ENCODE measurements around the gene NABP2. TPM values are rescaled to one million over a fixed set of nuclear protein-coding genes. Genes with fewer than 3 reads are reported as not detected.
A peak's percentile ranks its signal among the peaks of the same experiment; 100 is the strongest.

Gene NABP2
- total RNA-seq, 1 donor = 26.8 TPM

GRCh38 chr12:56222531-56222895 is 1.6 kb upstream of the NABP2 start:
- H3K4me1 ChIP-seq (ENCODE audit: insufficient read depth, low read length) = peaks cover 32% of the 10 kb centered on the region
- DNase-seq (ENCODE audit: insufficient read length, low spot score, missing footprints) = peak; percentile 58
- peaks cover 3% of the 10 kb centered on the region for H4K20me1 ChIP-seq (ENCODE audit: insufficient read depth, low read length)
- H3K4me2 ChIP-seq (ENCODE audit: insufficient read depth, low read length) = peak overlapping the region; percentile 100
- no peaks in the 10 kb centered on the region for H3K9me3 ChIP-seq (ENCODE audit: low read depth, low read length)
- peaks cover 6% of the 10 kb centered on the region for H3K36me3 ChIP-seq (ENCODE audit: insufficient read depth, low read length)
- H3K27me3 ChIP-seq (ENCODE audit: insufficient read depth, low read length) = no peaks in the 10 kb centered on the region
- H3K79me2 ChIP-seq (ENCODE audit: insufficient read depth, low read length) = peaks cover 34% of the 10 kb centered on the region
- peak overlapping the region; percentile 63 for H2AFZ ChIP-seq (ENCODE audit: low read length)
- TF ChIP-seq CTCF (IDR thresholded peaks at IDR 0.05; ENCODE audit: extremely low read depth, low read depth, low read length) = no peak
- peak overlapping the region; percentile 96 for H3K27ac ChIP-seq (ENCODE audit: low read depth, low read length)
- H3K4me3 ChIP-seq (ENCODE audit: insufficient read depth, low read length) = peak overlapping the region; percentile 86

- Histone ChIP-seq H3K4me1 (ENCODE audit: insufficient read depth, low read length) (peaks cover 32% of the 10 kb centered on the region), H3K27ac (ENCODE audit: low read depth, low read length) (peak overlapping the region; percentile 82), H3K4me2 (ENCODE audit: insufficient read depth, low read length) (peak overlapping the region; percentile 97), H4K20me1 (ENCODE audit: insufficient read depth, low read length) (no peaks in the 10 kb centered on the region), H3K36me3 (ENCODE audit: insufficient read depth, low read length) (peaks cover 3% of the 10 kb centered on the region), H3K27me3 (ENCODE audit: insufficient read depth, low read length) (no peaks in the 10 kb centered on the region), H3K79me2 (ENCODE audit: insufficient read depth, low read length) (peaks cover 25% of the 10 kb centered on the region), H3K9me3 (ENCODE audit: low read depth, low read length) (no peaks in the 10 kb centered on the region), H3K4me3 (ENCODE audit: insufficient read depth, low read length) (peak overlapping the region; percentile 87), H2AFZ (ENCODE audit: low read length) (peak overlapping the region; percentile 91)
- no peak for TF ChIP-seq CTCF (IDR thresholded peaks at IDR 0.05; ENCODE audit: extremely low read depth, low read depth, low read length)
- peak; percentile 14 for DNase-seq (ENCODE audit: insufficient read length, low spot score, missing footprints)
These were observed 506 bp upstream of the NABP2 start for GRCh38 chr12:56223571-56224101.

GRCh38 chr12:56224954-56225353 is 812 bp downstream of the NABP2 start:
- Histone ChIP-seq H3K36me3 (ENCODE audit: insufficient read depth, low read length) (peaks cover 3% of the 10 kb centered on the region), H4K20me1 (ENCODE audit: insufficient read depth, low read length) (no peaks in the 10 kb centered on the region), H3K79me2 (ENCODE audit: insufficient read depth, low read length) (peaks cover 15% of the 10 kb centered on the region), H3K27me3 (ENCODE audit: insufficient read depth, low read length) (no peaks in the 10 kb centered on the region), H3K27ac (ENCODE audit: low read depth, low read length) (peak overlapping the region; percentile 66), H3K4me2 (ENCODE audit: insufficient read depth, low read length) (peak overlapping the region; percentile 97), H3K9me3 (ENCODE audit: low read depth, low read length) (no peaks in the 10 kb centered on the region), H3K4me3 (ENCODE audit: insufficient read depth, low read length) (peak overlapping the region; percentile 87), H3K4me1 (ENCODE audit: insufficient read depth, low read length) (peaks cover 32% of the 10 kb centered on the region), H2AFZ (ENCODE audit: low read length) (no peak overlapping the region)
- DNase-seq (ENCODE audit: insufficient read length, low spot score, missing footprints) = peak; percentile 58
- no peak for TF ChIP-seq CTCF (IDR thresholded peaks at IDR 0.05; ENCODE audit: extremely low read depth, low read depth, low read length)

- H3K4me2 ChIP-seq (ENCODE audit: insufficient read depth, low read length) = no peak overlapping the region
- H3K9me3 ChIP-seq (ENCODE audit: low read depth, low read length) = no peaks in the 10 kb centered on the region
- no peaks in the 10 kb centered on the region for H3K27me3 ChIP-seq (ENCODE audit: insufficient read depth, low read length)
- DNase-seq (ENCODE audit: insufficient read length, low spot score, missing footprints) = peak; percentile 19
- H3K79me2 ChIP-seq (ENCODE audit: insufficient read depth, low read length) = peaks cover 5% of the 10 kb centered on the region
- H3K27ac ChIP-seq (ENCODE audit: low read depth, low read length) = no peak overlapping the region
- H3K4me3 ChIP-seq (ENCODE audit: insufficient read depth, low read length) = no peak overlapping the region
- H4K20me1 ChIP-seq (ENCODE audit: insufficient read depth, low read length) = no peaks in the 10 kb centered on the region
- TF ChIP-seq CTCF (IDR thresholded peaks at IDR 0.05; ENCODE audit: extremely low read depth, low read depth, low read length) = no peak
- no peak overlapping the region for H2AFZ ChIP-seq (ENCODE audit: low read length)
- peaks cover 11% of the 10 kb centered on the region for H3K4me1 ChIP-seq (ENCODE audit: insufficient read depth, low read length)
- H3K36me3 ChIP-seq (ENCODE audit: insufficient read depth, low read length) = peaks cover 3% of the 10 kb centered on the region
These were observed 4.9 kb downstream of the NABP2 start for GRCh38 chr12:56229082-56229481.
